ENCODE data around the gene AGBL3. TPM values are rescaled to one million over a fixed set of nuclear protein-coding genes. Genes with fewer than 3 reads are reported as not detected.
A peak's percentile ranks its signal among the peaks of the same experiment; 100 is the strongest.

AGBL3 gene
- total and polyA plus RNA-seq, 8 donors: 0.91 to 4.4 (median 2.7) TPM

- Histone ChIP-seq H3K4me3 (peak overlapping the region in 2 of 4 donors; percentile 3 to 46), H3K36me3 (no peaks in the 10 kb centered on the region), H3K27me3 (no peaks in the 10 kb centered on the region), H3K27ac (peak overlapping the region in 2 of 4 donors; percentile 92 to 96), H3K9me3 (no peaks in the 10 kb centered on the region), H3K4me1 (peaks cover 0 to 29% (median 14%) of the 10 kb centered on the region in 3 donors)
- TF ChIP-seq, protein P1, sequence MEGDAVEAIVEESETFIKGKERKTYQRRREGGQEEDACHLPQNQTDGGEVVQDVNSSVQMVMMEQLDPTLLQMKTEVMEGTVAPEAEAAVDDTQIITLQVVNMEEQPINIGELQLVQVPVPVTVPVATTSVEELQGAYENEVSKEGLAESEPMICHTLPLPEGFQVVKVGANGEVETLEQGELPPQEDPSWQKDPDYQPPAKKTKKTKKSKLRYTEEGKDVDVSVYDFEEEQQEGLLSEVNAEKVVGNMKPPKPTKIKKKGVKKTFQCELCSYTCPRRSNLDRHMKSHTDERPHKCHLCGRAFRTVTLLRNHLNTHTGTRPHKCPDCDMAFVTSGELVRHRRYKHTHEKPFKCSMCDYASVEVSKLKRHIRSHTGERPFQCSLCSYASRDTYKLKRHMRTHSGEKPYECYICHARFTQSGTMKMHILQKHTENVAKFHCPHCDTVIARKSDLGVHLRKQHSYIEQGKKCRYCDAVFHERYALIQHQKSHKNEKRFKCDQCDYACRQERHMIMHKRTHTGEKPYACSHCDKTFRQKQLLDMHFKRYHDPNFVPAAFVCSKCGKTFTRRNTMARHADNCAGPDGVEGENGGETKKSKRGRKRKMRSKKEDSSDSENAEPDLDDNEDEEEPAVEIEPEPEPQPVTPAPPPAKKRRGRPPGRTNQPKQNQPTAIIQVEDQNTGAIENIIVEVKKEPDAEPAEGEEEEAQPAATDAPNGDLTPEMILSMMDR (IDR thresholded peaks at IDR 0.05): no peak
- ATAC-seq (no peak), DNase-seq (peak in 1 of 6 donors; percentile 54), FAIRE-seq (no peak)
- 43 to 59% methylated on average over 8 of the region's 8 CpGs for WGBS, 2 donors
- intact Hi-C loops (cut with DNase I): no loop called here
These were observed 163.9 kb downstream of the AGBL3 start for GRCh38 chr7:135150072-135150782.

- no peak overlapping the region for H3K4me3 ChIP-seq
- 92 to 97% methylated on average over 2 of the region's 2 CpGs for WGBS, 2 donors
- peaks cover 0 to 29% (median 14%) of the 10 kb centered on the region in 3 donors for H3K4me1 ChIP-seq
- TF ChIP-seq, protein P1 (IDR thresholded peaks at IDR 0.05): no peak
- no peaks in the 10 kb centered on the region for H3K36me3 ChIP-seq
- H3K27me3 ChIP-seq: no peaks in the 10 kb centered on the region
- H3K9me3 ChIP-seq: no peaks in the 10 kb centered on the region
- no peak for FAIRE-seq
- peak overlapping the region in 2 of 4 donors; percentile 92 to 96 for H3K27ac ChIP-seq
- no peak for DNase-seq
- intact Hi-C loops (cut with DNase I): no loop called here
- no peak for ATAC-seq
These were observed 164.8 kb downstream of the AGBL3 start for GRCh38 chr7:135151132-135151531.

DNA sequence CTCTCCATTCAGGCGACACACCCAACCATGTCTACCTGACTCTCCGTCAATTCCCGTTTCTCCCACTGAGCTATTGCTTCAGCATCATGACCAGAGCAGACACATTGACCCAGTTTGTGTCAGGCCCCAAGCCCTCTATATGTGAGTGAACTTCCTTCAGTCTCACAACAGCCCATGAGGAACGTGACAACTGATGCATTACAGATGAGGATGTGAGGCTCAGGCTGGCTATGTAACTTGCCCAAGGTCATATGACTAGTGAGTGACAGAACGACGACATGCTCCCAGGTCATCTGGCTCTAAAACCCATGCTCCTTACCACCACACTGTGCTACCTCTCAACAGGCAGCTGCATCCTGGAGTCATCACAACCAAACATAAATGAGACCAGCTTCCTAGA lies 165.2 kb downstream of the AGBL3 start:
- intact Hi-C loops (cut with DNase I): no loop called here
- peaks cover 0 to 28% (median 12%) of the 10 kb centered on the region in 3 donors for H3K4me1 ChIP-seq
- H3K27ac ChIP-seq: peak overlapping the region in 2 of 4 donors; percentile 92 to 96
- H3K9me3 ChIP-seq: no peaks in the 10 kb centered on the region
- no peaks in the 10 kb centered on the region for H3K27me3 ChIP-seq
- WGBS, 2 donors: 75 to 81% methylated on average over 6 of the region's 6 CpGs
- no peak overlapping the region for H3K4me3 ChIP-seq
- ATAC-seq (peak in 2 of 4 donors; percentile 5 to 11), FAIRE-seq (no peak), DNase-seq (no peak)
- TF ChIP-seq, protein P1 (IDR thresholded peaks at IDR 0.05): no peak
- no peaks in the 10 kb centered on the region for H3K36me3 ChIP-seq

GRCh38 chr7:135152442-135152841 lies 166.1 kb downstream of the AGBL3 start:
- 35 to 44% methylated on average over 1 of the region's 1 CpG for WGBS, 2 donors
- no peak for DNase-seq
- FAIRE-seq: no peak

More at GRCh38 chr7:135152442-135152841, 166.1 kb downstream of the AGBL3 start:
- TF ChIP-seq, protein P1 (IDR thresholded peaks at IDR 0.05): no peak
- peak overlapping the region in 1 of 4 donors; percentile 92 for H3K27ac ChIP-seq
- H3K4me1 ChIP-seq: peaks cover 0 to 20% (median 5%) of the 10 kb centered on the region in 3 donors
- no peaks in the 10 kb centered on the region for H3K9me3 ChIP-seq
- H3K27me3 ChIP-seq: no peaks in the 10 kb centered on the region
- no peak for ATAC-seq
- no peak overlapping the region for H3K4me3 ChIP-seq
- H3K36me3 ChIP-seq: no peaks in the 10 kb centered on the region
- intact Hi-C loops (cut with DNase I): no loop called here

Data from pancreas (tissue), 10 donors.